GM10266 (cell line): ENCODE measurements around the gene PLCZ1.

ENCODE experiments used
- DNase-seq: peaks from one replicate; pipeline ENCODE4 v3.0.0; 2012; ENCODE audit errors: extremely low spot score
- CTCF ChIP-seq: IDR thresholded peaks from 2 replicates; pipeline ENCODE4 v1.5.1; 2012; ENCODE audit warnings: mild to moderate bottlenecking, low read depth; ENCODE audit not compliant: control insufficient read depth, insufficient read depth; ENCODE audit errors: missing control alignments

PLCZ1 gene

GRCh38 chr12:18721452-18721851 lies 16.4 kb downstream of the PLCZ1 start:
- DNase-seq: no peak
- no peak for TF ChIP-seq CTCF

- no peak for DNase-seq
Measured at GRCh38 chr12:18720690-18721089, 17.1 kb downstream of the PLCZ1 start.

GRCh38 chr12:18719922-18720510 lies 17.8 kb downstream of the PLCZ1 start:
- no peak for DNase-seq
- TF ChIP-seq CTCF: no peak

More at GRCh38 chr12:18720690-18721089, 17.1 kb downstream of the PLCZ1 start:
- TF ChIP-seq CTCF: no peak

GRCh38 chr12:18718462-18718861 lies 19.4 kb downstream of the PLCZ1 start:
- DNase-seq: no peak
- TF ChIP-seq CTCF: no peak

GRCh38 chr12:18716236-18716635 lies 21.6 kb downstream of the PLCZ1 start:
- TF ChIP-seq CTCF: no peak

GRCh38 chr12:18706798-18707197 lies 31.0 kb downstream of the PLCZ1 start:
- no peak for TF ChIP-seq CTCF
- no peak for DNase-seq

More at GRCh38 chr12:18716236-18716635, 21.6 kb downstream of the PLCZ1 start:
- DNase-seq: no peak

- no peak for TF ChIP-seq CTCF
Measured at GRCh38 chr12:18703911-18704310, 33.9 kb downstream of the PLCZ1 start.

More at GRCh38 chr12:18703911-18704310, 33.9 kb downstream of the PLCZ1 start:
- DNase-seq: no peak
